ENCODE results near the gene IFFO2. TPM values are rescaled to one million over a fixed set of nuclear protein-coding genes. Genes with fewer than 3 reads are reported as not detected.
A peak's percentile ranks its signal among the peaks of the same experiment; 100 is the strongest.

The IFFO2 gene
- total RNA-seq, 1 donor from 2014 or later: 32.3 TPM

GRCh38 chr1:18921516-18922251 lies 34.8 kb downstream of the IFFO2 start:
- no peak for DNase-seq
- H3K4me1 Mint-ChIP-seq: peaks cover 29% of the 10 kb centered on the region
- H3K27ac Mint-ChIP-seq: no peak overlapping the region
- no peak overlapping the region for H3K4me3 Mint-ChIP-seq
- peaks cover 4% of the 10 kb centered on the region for H3K9me3 Mint-ChIP-seq
- no peaks in the 10 kb centered on the region for H3K27me3 Mint-ChIP-seq
- intact Hi-C loops (cut with micrococcal nuclease): loop anchor here (10.0 kb wide), 1 partner anchor 333 kb away; the partner anchor contains the start of genes EMC1 and MRTO4
- peaks cover 14% of the 10 kb centered on the region for H3K36me3 Mint-ChIP-seq (ENCODE audit: low read depth)

GRCh38 chr1:18920931-18921330 lies 35.5 kb downstream of the IFFO2 start:
- intact Hi-C loops (cut with micrococcal nuclease): loop anchor here (10.0 kb wide), 1 partner anchor 334 kb away; the partner anchor contains the start of genes EMC1 and MRTO4
- H3K27ac Mint-ChIP-seq: no peak overlapping the region
- H3K4me3 Mint-ChIP-seq: no peak overlapping the region
- no peaks in the 10 kb centered on the region for H3K27me3 Mint-ChIP-seq
- no peak for DNase-seq
- peaks cover 14% of the 10 kb centered on the region for H3K36me3 Mint-ChIP-seq (ENCODE audit: low read depth)
- peaks cover 4% of the 10 kb centered on the region for H3K9me3 Mint-ChIP-seq
- peaks cover 25% of the 10 kb centered on the region for H3K4me1 Mint-ChIP-seq

- DNase-seq: no peak
- intact Hi-C loops (cut with micrococcal nuclease): loop anchor here (10.0 kb wide), 1 partner anchor 335 kb away; the partner anchor contains the start of genes EMC1 and MRTO4
Observed at GRCh38 chr1:18919956-18920355, 36.5 kb downstream of the IFFO2 start.

GRCh38 chr1:18919197-18919905 lies 37.1 kb downstream of the IFFO2 start:
- intact Hi-C loops (cut with micrococcal nuclease): no loop called here

More at GRCh38 chr1:18919956-18920355, 36.5 kb downstream of the IFFO2 start:
- H3K4me3 Mint-ChIP-seq: no peak overlapping the region
- H3K27me3 Mint-ChIP-seq: no peaks in the 10 kb centered on the region
- H3K27ac Mint-ChIP-seq: no peak overlapping the region
- no peaks in the 10 kb centered on the region for H3K9me3 Mint-ChIP-seq
- peaks cover 18% of the 10 kb centered on the region for H3K4me1 Mint-ChIP-seq
- peaks cover 9% of the 10 kb centered on the region for H3K36me3 Mint-ChIP-seq (ENCODE audit: low read depth)

GRCh38 chr1:18918417-18918816 lies 38.1 kb downstream of the IFFO2 start:
- Mint-ChIP-seq H3K27ac (no peak overlapping the region), H3K9me3 (no peaks in the 10 kb centered on the region), H3K4me1 (peaks cover 7% of the 10 kb centered on the region), H3K4me3 (no peak overlapping the region), H3K36me3 (ENCODE audit: low read depth) (peaks cover 9% of the 10 kb centered on the region), H3K27me3 (no peaks in the 10 kb centered on the region)
- intact Hi-C loops (cut with micrococcal nuclease): no loop called here
- no peak for DNase-seq

More at GRCh38 chr1:18919197-18919905, 37.1 kb downstream of the IFFO2 start:
- H3K4me1 Mint-ChIP-seq: peaks cover 14% of the 10 kb centered on the region
- peaks cover 9% of the 10 kb centered on the region for H3K36me3 Mint-ChIP-seq (ENCODE audit: low read depth)
- no peak for DNase-seq
- no peak overlapping the region for H3K27ac Mint-ChIP-seq
- H3K27me3 Mint-ChIP-seq: no peaks in the 10 kb centered on the region
- H3K4me3 Mint-ChIP-seq: no peak overlapping the region
- H3K9me3 Mint-ChIP-seq: no peaks in the 10 kb centered on the region

- peaks cover 13% of the 10 kb centered on the region for H3K36me3 Mint-ChIP-seq (ENCODE audit: low read depth)
- peaks cover 6% of the 10 kb centered on the region for H3K4me1 Mint-ChIP-seq
- no peak overlapping the region for H3K4me3 Mint-ChIP-seq
- no peaks in the 10 kb centered on the region for H3K27me3 Mint-ChIP-seq
- no peak for DNase-seq
- H3K9me3 Mint-ChIP-seq: no peaks in the 10 kb centered on the region
- intact Hi-C loops (cut with micrococcal nuclease): no loop called here
- H3K27ac Mint-ChIP-seq: no peak overlapping the region
Observed at GRCh38 chr1:18917071-18917799, 39.2 kb downstream of the IFFO2 start.

GRCh38 chr1:18915341-18915740 lies 41.1 kb downstream of the IFFO2 start:
- Mint-ChIP-seq H3K4me3 (no peak overlapping the region), H3K27me3 (no peaks in the 10 kb centered on the region), H3K4me1 (peaks cover 4% of the 10 kb centered on the region), H3K27ac (no peak overlapping the region), H3K9me3 (no peaks in the 10 kb centered on the region), H3K36me3 (ENCODE audit: low read depth) (peaks cover 26% of the 10 kb centered on the region)
- DNase-seq: no peak
- intact Hi-C loops (cut with micrococcal nuclease): no loop called here

GRCh38 chr1:18913065-18913835 lies 43.2 kb downstream of the IFFO2 start:
- peak; percentile 93 for DNase-seq
- peaks cover 9% of the 10 kb centered on the region for H3K4me1 Mint-ChIP-seq
- no peak overlapping the region for H3K4me3 Mint-ChIP-seq
- no peak overlapping the region for H3K27ac Mint-ChIP-seq
- intact Hi-C loops (cut with micrococcal nuclease): no loop called here
- H3K27me3 Mint-ChIP-seq: no peaks in the 10 kb centered on the region
- no peaks in the 10 kb centered on the region for H3K9me3 Mint-ChIP-seq
- H3K36me3 Mint-ChIP-seq (ENCODE audit: low read depth): peaks cover 41% of the 10 kb centered on the region

- H3K9me3 Mint-ChIP-seq: no peaks in the 10 kb centered on the region
- peaks cover 44% of the 10 kb centered on the region for H3K36me3 Mint-ChIP-seq (ENCODE audit: low read depth)
- H3K4me1 Mint-ChIP-seq: peaks cover 9% of the 10 kb centered on the region
- no peak overlapping the region for H3K27ac Mint-ChIP-seq
- intact Hi-C loops (cut with micrococcal nuclease): no loop called here
- no peak for DNase-seq
- no peaks in the 10 kb centered on the region for H3K27me3 Mint-ChIP-seq
- no peak overlapping the region for H3K4me3 Mint-ChIP-seq
Observed at GRCh38 chr1:18912550-18912949, 43.9 kb downstream of the IFFO2 start.

- no peak overlapping the region for H3K4me3 Mint-ChIP-seq
- H3K9me3 Mint-ChIP-seq: no peaks in the 10 kb centered on the region
- intact Hi-C loops (cut with micrococcal nuclease): loop anchor here (5.0 kb wide), 1 partner anchor 178 kb away; no protein-coding TSS in a partner anchor
- peaks cover 51% of the 10 kb centered on the region for H3K36me3 Mint-ChIP-seq (ENCODE audit: low read depth)
- no peaks in the 10 kb centered on the region for H3K27me3 Mint-ChIP-seq
- H3K4me1 Mint-ChIP-seq: peaks cover 9% of the 10 kb centered on the region
- H3K27ac Mint-ChIP-seq: peak overlapping the region; percentile 58
- no peak for DNase-seq
Observed at GRCh38 chr1:18908911-18909771, 47.3 kb downstream of the IFFO2 start.

- Mint-ChIP-seq H3K4me3 (no peak overlapping the region), H3K36me3 (ENCODE audit: low read depth) (peaks cover 50% of the 10 kb centered on the region)
Observed at GRCh38 chr1:18907917-18908845, 48.3 kb downstream of the IFFO2 start.

More at GRCh38 chr1:18907917-18908845, 48.3 kb downstream of the IFFO2 start:
- Mint-ChIP-seq H3K4me1 (peaks cover 15% of the 10 kb centered on the region), H3K27ac (no peak overlapping the region), H3K9me3 (no peaks in the 10 kb centered on the region), H3K27me3 (no peaks in the 10 kb centered on the region)
- intact Hi-C loops (cut with micrococcal nuclease): loop anchor here (5.0 kb wide), 1 partner anchor 179 kb away; no protein-coding TSS in a partner anchor
- DNase-seq: no peak
